Hematopoietic multipotent progenitor cell treated with erythropoietin and hydrocortisone succinate and interleukin-3 and kit ligand, for 8 days (in vitro differentiated cells): Measurements from ENCODE around the gene DNAH1.

Source experiments
- DNase-seq: peaks from one replicate; pipeline ENCODE4 v3.0.0-alpha.2; 2015

Gene DNAH1

GRCh38 chr3:52393959-52394670 is 78.0 kb downstream of the DNAH1 start:
- no peak for DNase-seq

GRCh38 chr3:52394751-52395502 is 78.8 kb downstream of the DNAH1 start:
- DNase-seq: no peak

GRCh38 chr3:52395503-52395865 is 79.4 kb downstream of the DNAH1 start:
- DNase-seq: no peak

GRCh38 chr3:52396011-52396906 is 80.1 kb downstream of the DNAH1 start:
- no peak for DNase-seq

- DNase-seq: no peak
Observed at GRCh38 chr3:52396907-52397591, 80.9 kb downstream of the DNAH1 start.

- DNase-seq: no peak
Observed at GRCh38 chr3:52397676-52398399, 81.7 kb downstream of the DNAH1 start.

GRCh38 chr3:52398670-52399081 is 82.6 kb downstream of the DNAH1 start:
- DNase-seq: no peak

- no peak for DNase-seq
Observed at GRCh38 chr3:52399131-52399530, 83.0 kb downstream of the DNAH1 start.

- DNase-seq: peak; percentile 36
Observed at GRCh38 chr3:52399593-52399992, 83.5 kb downstream of the DNAH1 start.

GRCh38 chr3:52400275-52400793 is 84.2 kb downstream of the DNAH1 start:
- DNase-seq: peak; percentile 93

GRCh38 chr3:52401021-52401420 is 84.9 kb downstream of the DNAH1 start:
- no peak for DNase-seq

- no peak for DNase-seq
Observed at GRCh38 chr3:52401551-52401950, 85.4 kb downstream of the DNAH1 start.

GRCh38 chr3:52402101-52402521 is 86.0 kb downstream of the DNAH1 start:
- no peak for DNase-seq

GRCh38 chr3:52402706-52403270 is 86.7 kb downstream of the DNAH1 start:
- no peak for DNase-seq

- no peak for DNase-seq
Observed at GRCh38 chr3:52403271-52403841, 87.2 kb downstream of the DNAH1 start.

- no peak for DNase-seq
Observed at GRCh38 chr3:52403955-52404354, 87.8 kb downstream of the DNAH1 start.

GRCh38 chr3:52404391-52404790 is 88.3 kb downstream of the DNAH1 start:
- DNase-seq: no peak

- DNase-seq: no peak
Observed at GRCh38 chr3:52405066-52405465, 88.9 kb downstream of the DNAH1 start.

- peak; percentile 87 for DNase-seq
Observed at GRCh38 chr3:52405601-52406110, 89.5 kb downstream of the DNAH1 start.

- no peak for DNase-seq
Observed at GRCh38 chr3:52406231-52406661, 90.1 kb downstream of the DNAH1 start.
